Measurements from ENCODE around the gene CSF1R.
"Not testable (repeated sequence)": the region's sequence is repeated elsewhere in the genome, so short reads cannot be mapped to it uniquely, and the experiment has no call there.

Gene CSF1R

DNA sequence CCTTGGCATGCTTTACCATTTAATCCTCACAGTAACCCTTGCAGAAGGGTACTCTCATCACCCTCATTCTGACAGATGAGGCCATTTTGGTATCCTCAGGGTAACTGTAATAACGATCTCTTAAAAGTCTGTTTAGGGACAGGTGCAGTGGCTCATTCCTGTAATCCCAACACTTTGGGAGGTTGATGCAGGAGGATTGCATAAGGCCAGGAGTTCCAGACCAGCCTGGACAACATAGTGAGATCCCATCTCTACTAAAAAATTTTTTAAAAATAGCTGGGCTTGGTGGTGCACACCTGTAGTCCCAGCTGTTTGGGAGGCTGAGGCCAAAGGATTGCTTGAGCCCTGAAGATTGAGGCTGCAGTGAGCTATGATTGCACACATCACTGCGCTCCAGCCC is 31.8 kb downstream of the CSF1R start:
- no peak for DNase-seq

- DNase-seq: no peak
These were observed 32.5 kb downstream of the CSF1R start for GRCh38 chr5:150053713-150054392.

DNA sequence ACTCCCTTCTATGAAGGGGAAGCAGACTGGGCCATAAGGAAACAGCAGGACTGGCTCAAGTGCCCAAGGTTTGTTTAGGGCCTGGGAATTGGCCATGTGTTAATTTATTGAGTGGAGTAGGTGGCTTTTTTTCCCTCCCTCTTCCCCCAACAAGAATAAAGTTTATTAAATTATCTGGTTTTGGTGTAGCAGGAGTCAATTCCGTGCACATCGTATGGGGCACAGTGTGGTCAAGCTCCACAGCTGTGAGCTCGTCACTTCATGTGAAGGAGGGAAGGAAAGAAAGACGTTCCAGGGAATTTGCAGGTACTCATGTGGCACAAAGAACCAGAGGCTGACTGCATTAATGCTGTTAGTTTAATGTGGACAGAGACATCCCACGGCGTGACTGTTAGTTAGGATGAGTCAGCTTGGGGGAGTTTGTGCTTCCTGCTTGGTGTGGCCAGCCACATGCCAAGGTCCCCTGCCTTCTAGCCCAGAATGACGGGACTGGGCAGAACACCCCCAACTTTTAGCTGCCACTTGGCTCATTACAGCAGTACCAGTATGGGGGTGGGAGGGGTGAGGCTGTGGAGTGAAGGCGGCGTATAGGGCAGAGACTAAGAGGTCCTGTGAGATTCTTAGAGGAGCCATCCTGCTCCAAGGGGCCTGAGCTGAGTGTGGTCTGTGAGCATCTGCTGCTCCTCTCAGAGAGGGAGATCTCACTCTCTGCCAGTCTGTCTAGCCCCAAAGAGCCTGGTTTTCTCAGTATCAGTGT is 33.2 kb downstream of the CSF1R start:
- peak; percentile 33 to 79 for DNase-seq

GRCh38 chr5:150052226-150052955 is 34.0 kb downstream of the CSF1R start:
- no peak for DNase-seq

GRCh38 chr5:150051657-150052195 is 34.6 kb downstream of the CSF1R start:
- DNase-seq: no peak

- peak in 1 of 2 donors; percentile 6 for DNase-seq
These were observed 36.1 kb downstream of the CSF1R start for GRCh38 chr5:150050172-150050811.

- no peak for DNase-seq
These were observed 40.3 kb downstream of the CSF1R start for GRCh38 chr5:150046031-150046430.

GRCh38 chr5:150045549-150045948 is 40.8 kb downstream of the CSF1R start:
- DNase-seq: no peak

- DNase-seq: no peak
These were observed 41.6 kb downstream of the CSF1R start for GRCh38 chr5:150044712-150045111.

GRCh38 chr5:150044329-150044681 is 42.0 kb downstream of the CSF1R start:
- no peak for DNase-seq

DNA sequence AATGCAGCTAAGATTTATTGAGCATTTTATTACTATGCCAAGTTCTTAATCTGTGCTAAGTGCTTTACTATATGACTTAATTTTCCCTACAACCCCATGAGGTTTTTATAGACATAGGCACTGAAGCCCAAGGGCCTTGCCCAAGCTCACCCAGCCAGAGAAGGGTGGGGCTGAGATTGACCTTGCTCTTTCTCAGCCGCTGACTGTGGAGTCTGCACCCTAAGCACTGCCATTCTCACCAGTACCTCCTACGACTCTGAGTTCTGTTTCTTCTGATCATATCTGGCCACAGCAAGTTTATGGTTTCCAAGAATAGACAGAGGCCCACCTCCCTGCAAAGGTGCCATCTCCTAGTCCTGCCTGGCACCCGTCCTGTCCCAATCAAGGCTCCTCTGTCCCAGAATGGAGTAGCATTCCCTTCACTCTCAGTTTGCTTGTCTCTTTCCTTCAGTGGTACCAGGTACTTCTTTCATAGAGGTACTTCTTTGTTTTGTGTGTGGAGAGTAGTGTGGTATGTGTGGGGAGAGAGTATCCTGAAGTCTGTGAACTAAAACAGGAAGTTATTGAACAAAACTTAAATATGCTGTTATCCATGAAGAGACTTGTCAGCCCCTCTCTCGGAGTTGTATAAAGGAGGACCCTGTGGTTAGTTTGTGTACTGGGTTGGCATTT is 42.6 kb downstream of the CSF1R start:
- peak in 1 of 2 donors; percentile 66 for DNase-seq

DNA sequence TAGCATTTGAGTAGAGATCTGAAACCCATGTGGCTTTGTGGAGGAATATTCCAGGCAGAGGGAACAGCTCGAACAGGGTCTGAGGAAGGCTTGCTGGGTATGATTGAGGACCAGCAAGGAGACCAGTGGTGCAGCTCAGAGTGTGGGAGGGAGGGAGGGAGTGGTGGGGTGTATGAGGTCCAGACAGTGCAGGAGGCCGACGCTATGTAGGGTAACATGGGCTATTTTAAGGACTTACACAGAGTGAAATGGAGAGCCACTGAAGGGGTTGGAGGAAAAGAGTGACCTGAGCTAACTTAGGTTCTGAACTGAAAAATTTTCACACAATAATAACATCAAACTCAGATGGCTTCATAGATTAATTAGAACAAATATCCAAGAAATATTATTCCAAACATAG is 43.9 kb downstream of the CSF1R start:
- no peak for DNase-seq

- DNase-seq: no peak
These were observed 47.8 kb downstream of the CSF1R start for GRCh38 chr5:150038547-150038946.

DNA sequence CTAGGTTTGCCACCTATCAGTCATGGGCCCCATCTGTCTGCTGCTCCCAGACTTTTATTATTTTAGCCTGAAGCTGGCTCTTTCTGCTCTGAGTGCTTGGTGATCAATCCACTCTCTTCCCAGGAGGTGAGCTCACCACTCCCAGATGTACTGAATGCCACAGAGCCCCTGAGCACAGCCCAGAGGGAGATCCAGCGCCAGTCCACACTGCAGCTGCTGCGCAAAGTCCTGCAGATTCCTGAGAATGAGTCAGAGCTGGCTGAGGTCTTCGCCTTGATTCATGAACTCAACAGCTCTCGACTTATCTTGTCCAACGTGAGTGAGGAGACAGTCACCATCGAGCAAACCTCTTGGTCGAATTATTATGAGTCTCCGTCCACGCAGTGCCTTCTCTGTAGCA is 49.8 kb downstream of the CSF1R start:
- no peak for DNase-seq

- no peak for DNase-seq
These were observed 51.0 kb downstream of the CSF1R start for GRCh38 chr5:150035139-150035895.

- DNase-seq: no peak
These were observed 51.7 kb downstream of the CSF1R start for GRCh38 chr5:150034662-150035061.

- DNase-seq: no peak
These were observed 53.0 kb downstream of the CSF1R start for GRCh38 chr5:150033334-150033733.

- DNase-seq: not testable (repeated sequence)
These were observed 58.3 kb downstream of the CSF1R start for GRCh38 chr5:150028047-150028446.

DNA sequence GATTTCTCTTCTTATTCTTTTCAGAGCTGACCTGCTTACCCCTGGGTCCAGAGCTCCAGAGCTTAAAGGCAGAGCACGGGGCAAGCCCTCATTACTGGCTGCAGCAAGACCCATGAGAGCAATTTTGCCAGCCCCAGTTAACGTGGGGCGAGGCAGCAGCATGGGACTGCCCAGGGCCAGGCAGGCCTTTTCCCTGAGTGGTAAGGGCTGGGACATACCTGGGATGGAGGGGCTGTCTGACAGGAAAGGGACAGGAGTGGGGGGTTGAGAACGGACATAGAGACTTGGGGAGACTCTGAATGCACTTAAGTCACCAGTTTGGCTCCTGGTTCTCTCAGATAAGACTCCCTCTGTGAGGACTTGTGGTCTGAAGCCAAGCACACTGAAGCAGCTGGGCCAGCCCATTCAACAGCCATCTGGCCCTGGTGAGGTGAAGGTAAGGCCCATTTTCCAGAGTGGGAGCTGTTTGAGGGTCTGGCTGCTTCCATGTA is 59.6 kb downstream of the CSF1R start:
- no peak for DNase-seq

DNA sequence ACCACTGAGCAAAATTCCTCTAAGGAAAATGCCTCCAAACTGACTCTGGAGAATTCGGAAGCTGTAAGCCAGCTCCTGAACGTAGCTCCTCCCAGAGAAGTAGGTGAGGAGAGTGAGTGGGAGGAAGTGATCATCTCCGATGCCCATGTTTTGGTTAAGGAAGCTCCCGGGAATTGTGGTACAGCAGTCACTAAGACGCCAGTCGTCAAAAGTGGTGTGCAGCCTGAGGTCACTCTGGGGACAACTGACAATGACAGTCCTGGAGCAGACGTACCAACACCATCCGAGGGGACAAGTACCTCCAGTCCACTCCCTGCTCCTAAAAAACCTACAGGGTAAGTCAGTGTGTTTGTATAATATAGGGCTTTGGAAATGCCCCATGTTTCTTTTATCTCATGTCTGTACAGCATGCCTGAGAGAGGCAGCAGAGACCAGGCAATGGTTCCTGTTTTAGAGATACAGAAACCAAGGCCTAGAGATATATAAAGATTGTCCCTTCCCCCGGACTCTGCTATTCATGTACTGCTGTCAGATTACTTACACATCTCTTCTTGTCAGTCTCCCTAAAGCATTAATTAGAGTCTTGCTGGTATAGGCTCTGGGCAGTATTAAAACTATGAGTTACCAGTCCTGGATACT is 61.9 kb downstream of the CSF1R start:
- peak in 1 of 2 donors; percentile 42 for DNase-seq

DNA sequence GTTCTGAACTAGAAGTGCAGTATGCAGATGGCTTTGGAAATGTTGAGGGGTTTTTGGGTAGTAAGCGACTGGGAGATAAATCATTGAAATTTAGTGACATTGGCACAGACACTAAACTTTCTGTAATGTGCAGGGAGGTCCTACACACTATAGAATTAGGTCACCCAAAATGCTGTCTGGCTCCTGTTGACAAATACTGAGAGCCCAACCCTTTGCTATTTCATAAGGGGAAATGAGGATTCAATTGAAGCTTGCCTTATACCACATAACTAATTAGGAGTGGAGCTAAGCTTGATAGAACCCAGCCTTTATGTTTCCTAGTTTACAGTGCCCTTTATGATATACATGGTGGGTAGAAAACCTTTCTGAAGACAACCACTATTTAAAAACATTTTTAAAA is 63.2 kb downstream of the CSF1R start:
- DNase-seq: no peak

Data from bone marrow (tissue), 2 donors.